Medulla oblongata (tissue), 1 donor: ENCODE data around the gene CRYAA.
"Not testable (repeated sequence)": the region's sequence is repeated elsewhere in the genome, so short reads cannot be mapped to it uniquely, and the experiment has no call there.

ENCODE experiments used
- DNase-seq: peaks from one replicate; pipeline ENCODE4 v3.0.0-alpha.2; 2015; ENCODE audit errors: extremely low spot score

CRYAA gene

GRCh38 chr21:43177043-43177906, 8.5 kb downstream of the CRYAA start:
- DNase-seq: not testable (repeated sequence)

GRCh38 chr21:43178175-43178826, 9.5 kb downstream of the CRYAA start:
- DNase-seq: not testable (repeated sequence)

- not testable (repeated sequence) for DNase-seq
Measured at GRCh38 chr21:43181033-43181432, 12.2 kb downstream of the CRYAA start.

- DNase-seq: not testable (repeated sequence)
Measured at GRCh38 chr21:43187268-43187667, 18.5 kb downstream of the CRYAA start.

- no peak for DNase-seq
Measured at GRCh38 chr21:43187715-43188114, 18.9 kb downstream of the CRYAA start.

- DNase-seq: no peak
Measured at GRCh38 chr21:43188181-43188580, 19.4 kb downstream of the CRYAA start.

- peak; percentile 88 for DNase-seq
Measured at GRCh38 chr21:43188592-43189210, 19.9 kb downstream of the CRYAA start.

GRCh38 chr21:43189936-43190335, 21.1 kb downstream of the CRYAA start:
- DNase-seq: no peak

GRCh38 chr21:43190544-43190943, 21.7 kb downstream of the CRYAA start:
- no peak for DNase-seq

GRCh38 chr21:43190951-43191350, 22.1 kb downstream of the CRYAA start:
- no peak for DNase-seq

- no peak for DNase-seq
Measured at GRCh38 chr21:43191521-43191920, 22.7 kb downstream of the CRYAA start.

- no peak for DNase-seq
Measured at GRCh38 chr21:43191971-43192370, 23.2 kb downstream of the CRYAA start.

- DNase-seq: no peak
Measured at GRCh38 chr21:43192501-43193081, 23.8 kb downstream of the CRYAA start.

- DNase-seq: no peak
Measured at GRCh38 chr21:43193088-43193650, 24.4 kb downstream of the CRYAA start.

- DNase-seq: no peak
Measured at GRCh38 chr21:43193651-43194302, 25.0 kb downstream of the CRYAA start.

GRCh38 chr21:43194303-43195120, 25.7 kb downstream of the CRYAA start:
- no peak for DNase-seq

- no peak for DNase-seq
Measured at GRCh38 chr21:43195121-43196021, 26.6 kb downstream of the CRYAA start.

GRCh38 chr21:43196826-43197225, 28.0 kb downstream of the CRYAA start:
- DNase-seq: peak; percentile 57

GRCh38 chr21:43198376-43198775, 29.6 kb downstream of the CRYAA start:
- no peak for DNase-seq
